Heart left ventricle (tissue), 16 donors: Measurements from ENCODE around the gene SREBF2. TPM values are rescaled to one million over a fixed set of nuclear protein-coding genes. Genes with fewer than 3 reads are reported as not detected.
A peak's percentile ranks its signal among the peaks of the same experiment; 100 is the strongest.

ENCODE experiments used
- ATAC-seq, 4 donors: fragments of 200-7000 bp; cut with Tn5 transposase; one replicate each; pipeline ENCODE4 v1.9.1; 2020 to 2022; ENCODE audit warnings: moderate library complexity in 4 of 4, mild to moderate bottlenecking in 3 of 4, moderate number of reproducible peaks in 1 of 4
- DNase-seq, 5 donors: peaks; one replicate each; pipeline ENCODE4 v3.0.0-alpha.2; 2020
- H3K27ac ChIP-seq, 12 donors: fragments of 200-600 bp; sonication (generic) in 4 of 12; one replicate each; pipeline versions ENCODE4 v1.5.0 to v1.8.0; 2016 to 2022; ENCODE audit warnings: mild to moderate bottlenecking in 2 of 12
- H3K27me3 ChIP-seq, 9 donors: fragments of 200-600 bp; sonication (generic) in 2 of 9; one replicate each; pipeline versions ENCODE4 v1.5.1 to v1.8.0; 2016 to 2022; ENCODE audit warnings: mild to moderate bottlenecking in 3 of 9
- H3K36me3 ChIP-seq, 9 donors: fragments of 200-600 bp; sonication (generic) in 2 of 9; one replicate each; pipeline versions ENCODE4 v1.5.0 to v1.8.0; 2018 to 2022; ENCODE audit warnings: mild to moderate bottlenecking in 2 of 9
- H3K4me1 ChIP-seq, 12 donors: fragments of 200-600 bp; sonication (generic) in 4 of 12; one replicate each; pipeline versions ENCODE4 v1.5.0 to v1.8.0; 2016 to 2022; ENCODE audit warnings: mild to moderate bottlenecking in 3 of 12
- H3K4me3 ChIP-seq, 12 donors: fragments of 200-600 bp; sonication (generic) in 4 of 12; one replicate each; pipeline versions ENCODE4 v1.5.0 to v1.8.0; 2017 to 2022; ENCODE audit warnings: mild to moderate bottlenecking in 9 of 12, moderate library complexity in 4 of 12
- H3K9me3 ChIP-seq, 12 donors: fragments of 200-600 bp; sonication (generic) in 4 of 12; one replicate each; pipeline versions ENCODE4 v1.5.0 to v1.8.0; 2016 to 2022; ENCODE audit warnings: mild to moderate bottlenecking in 1 of 12
- CTCF ChIP-seq, 12 donors: fragments of 200-600 bp; sonication (generic) in 4 of 12; IDR thresholded peaks; one replicate each; pipeline versions ENCODE4 v1.5.0 to v1.8.0; 2018 to 2022; ENCODE audit warnings: antibody characterized with exemption in 12 of 12, mild to moderate bottlenecking in 5 of 12
- POLR2A ChIP-seq, 2 donors: fragments of 450-650 bp; IDR thresholded peaks; one replicate each; pipeline ENCODE4 v1.6.1; 2017; ENCODE audit warnings: antibody characterized with exemption in 2 of 2, mild to moderate bottlenecking in 2 of 2, moderate library complexity in 2 of 2
- WGBS, 4 donors: extraction: QIAGEN DNeasy Blood & Tissue Kit in 2 of 4; methylation state at CpG; one replicate each; pipeline versions ENCODE4 v1.1.5 to v1.1.7; 2013 to 2018; 5-methylcytosine and 5-hydroxymethylcytosine counted together
- intact Hi-C, 10 donors: fragments of 100-400 bp; cut with DNase I; formaldehyde crosslinking; loops; one replicate each; pipeline versions ENCODE4 v1.11.1 to v1.14.2; 2022
- microRNA counts, 2 donors: library from miRNA; unstranded; fragments of <30 nt; microRNA quantifications; one replicate each; lab custom pipeline; 2016
- microRNA-seq, 4 donors: library from miRNA; unstranded; fragments of <30 nt; microRNA quantifications; one replicate each; pipeline versions ENCODE4 to v1.2.0, GENCODE V29; 2017 to 2020
- polyA plus RNA-seq, 2 donors: library from polyadenylated mRNA; stranded (reverse); fragments of 200-250 nt; gene quantifications; one replicate each; pipeline ENCODE4 v1.2.3, GENCODE V29; 2013
- total RNA-seq, 9 donors: library from RNA; depleted of rRNA in 2 of 9; stranded (reverse); fragments of >200 nt in 2 of 9; fragmentation: NEBNext Ultra II Directional in 3 of 9; extraction: Animal tissue kit (Norgen Biotek cat#: 25700) in 3 of 9; gene quantifications; one replicate each; pipeline versions ENCODE4 v1.1.0 to v1.2.4, GENCODE V29; 2016 to 2023
- donor health status: ischemic (EF 13 %, LVEDD 7.1; RV severe dilation, severe dysfunction).
- donor health status: healthy with polysubstance abuse.
- donor health status: DM: no; HTN: yes; CAD: no.
- donor health status: DM: no; HTN: no; CAD: no.
- donor health status: ischemic (EF 25% LVEDD 6.9; RV normal size, moderate dysfunction).
- donor health status: ischemic (EF 25% LVEDD 5.7; RV mildly dilated, moderate dysfunction).
- donor health status: healthy.
- donor health status: DM: yes; HTN: yes; CAD: no.
- donor health status: ischemic (EF 35%, LVEDD 5.7; RV mildly dilated, moderate dysfunction).
- donor health status: nonischemic (EF 11% LVEDD 7.7; RV severe dilation, severe dysfunction).
- donor health status: DM: yes; HTN: yes; CAD: no.
- donor health status: PGD.
- donor health status: ischemic (EF 29% LVEDD 5.4; RV normal size, mild dysfunction).
- donor health status: nonischemic (EF 23%, LVEDD 6.1; RV moderate dilation, normal function).

Gene SREBF2
- total and polyA plus RNA-seq, 11 donors, result 39.4 to 115 (median 73.0) TPM

GRCh38 chr22:41951898-41952474, 119.1 kb downstream of the SREBF2 start, which contains the start of gene SMIM45:
Gene SMIM45, plus strand, starts transcription at chr22:41952150.
- intact Hi-C loops, result no loop called here
- H3K36me3 ChIP-seq, result no peaks in the 10 kb centered on the region
- H3K27ac ChIP-seq, result no peak within 1 kb of the TSS
- no peak for DNase-seq
- no peak within 1 kb of the TSS for H3K4me3 ChIP-seq
- TF ChIP-seq POLR2A (IDR thresholded peaks at IDR 0.05) (no peak), CTCF (IDR thresholded peaks at IDR 0.05) (peak in 1 of 12 donors; percentile 8)
- WGBS, 4 donors, result 43 to 51% (median 49%) methylated on average over 9 to 16 of the region's 16 CpGs
- ATAC-seq, result peak in 3 of 4 donors; percentile 33 to 40 (median 33)
- H3K27me3 ChIP-seq, result peaks cover 0 to 7% (median 0%) of the 10 kb centered on the region in 9 donors
- H3K4me1 ChIP-seq, result peaks cover 0 to 6% (median 1%) of the 10 kb centered on the region in 12 donors
- no peaks in the 10 kb centered on the region for H3K9me3 ChIP-seq

GRCh38 chr22:41952713-41953112, 119.8 kb downstream of the SREBF2 start:
- intact Hi-C loops, result no loop called here
- peaks cover 0 to 12% (median 0%) of the 10 kb centered on the region in 9 donors for H3K27me3 ChIP-seq
- peaks cover 0 to 5% (median 3%) of the 10 kb centered on the region in 12 donors for H3K4me1 ChIP-seq
- H3K36me3 ChIP-seq, result no peaks in the 10 kb centered on the region
- ATAC-seq (no peak), DNase-seq (no peak)
- 92 to 100% (median 92%) methylated on average over 1 to 2 of the region's 2 CpGs for WGBS, 4 donors
- no peaks in the 10 kb centered on the region for H3K9me3 ChIP-seq
- H3K4me3 ChIP-seq, result no peak overlapping the region
- TF ChIP-seq CTCF (IDR thresholded peaks at IDR 0.05) (no peak), POLR2A (IDR thresholded peaks at IDR 0.05) (no peak)
- no peak overlapping the region for H3K27ac ChIP-seq

MicroRNAs encoded within 50 kb of the gene (microRNA counts, 767-probe panel; counts per million panel counts)
- 2,222 to 2,702 counts per million in 2 donors for microRNA hsa-miR-33a-5p (lab: Ali Mortazavi, UCI)

Small RNA genes lying within 50 kb of the gene (microRNA-seq; reads per million reads assigned to microRNA genes)
- 6.5 to 12.6 (median 7.4) reads per million in 4 donors for gene MIR33A

Other genes starting within 250 kb of the SREBF2 start
- 10 to 100 TPM; 10.8 to 26.4 (median 22.9) TPM for gene PMM1, start 243.3 kb upstream of the SREBF2 start, total RNA-seq
- 10 to 100 TPM; 17.3 to 34.8 TPM for gene PMM1, start 243.3 kb upstream of the SREBF2 start, polyA plus RNA-seq
- gene DESI1, start 212.1 kb upstream of the SREBF2 start, total RNA-seq, result 10 to 100 TPM; 29.0 to 51.0 (median 40.6) TPM
- gene DESI1, start 212.1 kb upstream of the SREBF2 start, polyA plus RNA-seq, result 10 to 100 TPM; 24.2 to 39.8 TPM
- gene XRCC6, start 211.8 kb upstream of the SREBF2 start, total RNA-seq, result 100 to 1,000 TPM; 162 to 204 (median 176) TPM
- gene XRCC6, start 211.8 kb upstream of the SREBF2 start, polyA plus RNA-seq, result 100 to 1,000 TPM; 123 to 231 TPM
- gene SNU13, start 144.2 kb upstream of the SREBF2 start, total RNA-seq, result 100 to 1,000 TPM; 168 to 233 (median 201) TPM
- gene SNU13, start 144.2 kb upstream of the SREBF2 start, polyA plus RNA-seq, result 100 to 1,000 TPM; 222 to 292 TPM
- gene MEI1, start 133.6 kb upstream of the SREBF2 start, total RNA-seq, result 1 to 10 TPM in 3 of 9 donors, under 1 TPM in 2, not detected in 4; 0.40 to 2.3 (median 1.1) TPM
- under 1 TPM; 0.23 to 0.54 TPM for gene MEI1, start 133.6 kb upstream of the SREBF2 start, polyA plus RNA-seq
- gene CCDC134, start 32.4 kb upstream of the SREBF2 start, total RNA-seq, result 10 to 100 TPM in 1 of 9 donors, 1 to 10 TPM in 8; 2.3 to 10.2 (median 3.5) TPM
- 1 to 10 TPM; 2.2 to 5.0 TPM for gene CCDC134, start 32.4 kb upstream of the SREBF2 start, polyA plus RNA-seq
- gene SHISA8, start 82.0 kb downstream of the SREBF2 start, total RNA-seq, result 1 to 10 TPM in 4 of 9 donors, under 1 TPM in 5; 0.48 to 4.4 (median 1.00) TPM
- gene SHISA8, start 82.0 kb downstream of the SREBF2 start, polyA plus RNA-seq, result 1 to 10 TPM in 1 of 2 donors, not detected in 1; 1.7 TPM
- under 1 TPM in 8 of 9 donors, not detected in 1; 0.35 to 0.61 (median 0.44) TPM for gene TNFRSF13C, start 93.7 kb downstream of the SREBF2 start, total RNA-seq
- under 1 TPM; 0.07 to 0.34 TPM for gene TNFRSF13C, start 93.7 kb downstream of the SREBF2 start, polyA plus RNA-seq
- 1 to 10 TPM in 2 of 9 donors, under 1 TPM in 3, not detected in 4; 0.21 to 6.9 (median 0.52) TPM for gene CENPM, start 114.0 kb downstream of the SREBF2 start, total RNA-seq
- under 1 TPM; 0.30 to 0.79 TPM for gene CENPM, start 114.0 kb downstream of the SREBF2 start, polyA plus RNA-seq
- under 1 TPM in 6 of 9 donors, not detected in 3; 0.07 to 0.53 (median 0.23) TPM for gene SEPTIN3, start 136.3 kb downstream of the SREBF2 start, total RNA-seq
- gene SEPTIN3, start 136.3 kb downstream of the SREBF2 start, polyA plus RNA-seq, result under 1 TPM; 0.03 to 0.08 TPM
- gene WBP2NL, start 165.7 kb downstream of the SREBF2 start, total RNA-seq, result 1 to 10 TPM in 1 of 9 donors, under 1 TPM in 7, not detected in 1; 0.30 to 1.1 (median 0.40) TPM
- under 1 TPM; 0.11 TPM for gene WBP2NL, start 165.7 kb downstream of the SREBF2 start, polyA plus RNA-seq
- gene NAGA, start 237.7 kb downstream of the SREBF2 start, total RNA-seq, result 10 to 100 TPM; 10.6 to 48.3 (median 13.8) TPM
- gene NAGA, start 237.7 kb downstream of the SREBF2 start, polyA plus RNA-seq, result 10 to 100 TPM in 1 of 2 donors, 1 to 10 TPM in 1; 5.2 to 14.7 TPM
- 1 to 10 TPM; 1.8 to 6.9 (median 4.7) TPM for gene PHETA2, start 241.1 kb downstream of the SREBF2 start, total RNA-seq
- 1 to 10 TPM; 2.6 to 6.3 TPM for gene PHETA2, start 241.1 kb downstream of the SREBF2 start, polyA plus RNA-seq
- gene SMDT1, start 246.6 kb downstream of the SREBF2 start, total RNA-seq, result 100 to 1,000 TPM in 7 of 9 donors, 10 to 100 TPM in 2; 15.3 to 179 (median 115) TPM
- 100 to 1,000 TPM; 121 to 235 TPM for gene SMDT1, start 246.6 kb downstream of the SREBF2 start, polyA plus RNA-seq